Activated T-cell treated with anti-CD3 and anti-CD28 coated beads for 48 hours (primary cell): ENCODE data around the gene CCNE1.
A peak's percentile ranks its signal among the peaks of the same experiment; 100 is the strongest.

Source experiments
- DNase-seq: peaks from one replicate; pipeline ENCODE4 v3.0.0-alpha.2; 2020; ENCODE audit warnings: low read depth

Gene CCNE1

DNA sequence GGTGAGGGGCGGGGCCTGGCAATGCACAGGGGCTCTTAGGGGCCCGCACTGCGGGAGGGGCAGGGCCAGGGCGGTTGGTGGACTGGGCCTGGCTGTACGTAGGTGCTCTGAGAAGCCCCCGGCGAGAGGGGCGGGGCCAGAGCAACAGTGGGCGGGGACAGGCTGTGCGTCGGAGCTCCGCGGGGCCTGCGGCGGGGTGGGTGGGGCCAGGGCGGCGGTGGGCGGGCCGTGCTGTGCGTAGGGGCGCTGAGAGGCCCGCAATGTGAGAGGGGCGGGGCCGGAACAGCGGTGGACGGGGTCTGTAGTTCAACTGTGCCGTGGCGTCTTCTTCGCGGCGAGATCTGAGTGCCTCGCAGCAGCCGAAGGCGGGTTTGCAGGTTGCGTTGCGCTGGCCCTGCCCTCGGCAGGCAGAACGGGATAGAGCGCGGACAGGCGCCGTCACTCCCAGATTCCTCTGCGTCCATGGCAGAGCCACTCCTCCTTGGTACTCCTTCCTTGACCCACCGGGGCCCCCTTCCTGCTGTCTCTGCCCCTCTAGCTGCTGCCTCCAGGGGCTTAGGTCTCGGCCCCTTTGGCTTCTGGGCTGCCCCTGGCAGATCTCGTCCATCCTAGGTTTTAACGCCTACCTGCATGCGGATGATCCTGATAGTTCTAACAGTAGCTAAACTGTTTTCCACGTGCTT lies 33.2 kb downstream of the CCNE1 start:
- peak; percentile 94 for DNase-seq

- DNase-seq: peak; percentile 39
These were observed 33.9 kb downstream of the CCNE1 start for GRCh38 chr19:29845574-29846176.

DNA sequence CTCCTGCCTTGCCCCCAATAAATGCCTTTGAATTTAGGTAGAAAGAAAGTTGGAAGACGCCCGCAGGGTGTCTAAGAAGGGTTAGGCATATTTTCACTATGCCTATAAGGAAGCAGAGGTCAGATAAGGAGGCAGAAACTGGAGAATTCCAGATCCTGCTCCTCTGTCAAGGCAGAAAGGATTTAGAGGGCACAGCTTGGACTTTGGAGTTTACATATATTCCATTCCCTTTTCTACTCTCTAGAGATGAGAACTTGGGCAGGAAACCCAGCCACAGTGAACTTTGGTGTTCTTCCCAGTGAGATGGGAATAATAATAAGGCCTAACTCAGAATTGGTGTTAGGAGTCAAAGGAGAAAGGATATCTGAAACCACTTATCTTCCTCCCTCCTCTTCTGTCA lies 37.4 kb downstream of the CCNE1 start:
- no peak for DNase-seq

GRCh38 chr19:29850482-29850881 lies 38.7 kb downstream of the CCNE1 start:
- DNase-seq: no peak

GRCh38 chr19:29851769-29852521 lies 40.2 kb downstream of the CCNE1 start:
- peak; percentile 30 for DNase-seq

DNA sequence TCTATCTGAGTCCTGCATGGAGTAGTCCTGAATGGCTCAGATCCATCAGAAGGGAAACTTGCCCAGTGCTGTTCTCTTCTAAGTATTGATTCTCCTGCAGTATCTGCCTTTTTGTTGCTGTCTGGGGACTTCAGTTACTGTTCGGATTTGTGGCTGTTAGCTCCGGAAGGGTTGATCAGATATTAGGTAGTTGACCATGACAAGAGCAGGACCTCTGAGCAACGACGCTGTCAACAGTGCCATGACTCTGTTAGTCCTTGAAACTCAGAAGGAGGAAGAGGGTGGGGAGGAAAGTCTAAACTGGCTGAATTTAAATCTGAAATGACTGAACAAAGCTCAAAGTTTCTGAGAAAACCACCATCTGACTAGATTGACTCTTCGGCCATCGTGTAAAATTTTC lies 42.2 kb downstream of the CCNE1 start:
- DNase-seq: no peak

- DNase-seq: no peak
These were observed 43.3 kb downstream of the CCNE1 start for GRCh38 chr19:29855087-29855486.

- no peak for DNase-seq
These were observed 44.1 kb downstream of the CCNE1 start for GRCh38 chr19:29855741-29856500.

DNA sequence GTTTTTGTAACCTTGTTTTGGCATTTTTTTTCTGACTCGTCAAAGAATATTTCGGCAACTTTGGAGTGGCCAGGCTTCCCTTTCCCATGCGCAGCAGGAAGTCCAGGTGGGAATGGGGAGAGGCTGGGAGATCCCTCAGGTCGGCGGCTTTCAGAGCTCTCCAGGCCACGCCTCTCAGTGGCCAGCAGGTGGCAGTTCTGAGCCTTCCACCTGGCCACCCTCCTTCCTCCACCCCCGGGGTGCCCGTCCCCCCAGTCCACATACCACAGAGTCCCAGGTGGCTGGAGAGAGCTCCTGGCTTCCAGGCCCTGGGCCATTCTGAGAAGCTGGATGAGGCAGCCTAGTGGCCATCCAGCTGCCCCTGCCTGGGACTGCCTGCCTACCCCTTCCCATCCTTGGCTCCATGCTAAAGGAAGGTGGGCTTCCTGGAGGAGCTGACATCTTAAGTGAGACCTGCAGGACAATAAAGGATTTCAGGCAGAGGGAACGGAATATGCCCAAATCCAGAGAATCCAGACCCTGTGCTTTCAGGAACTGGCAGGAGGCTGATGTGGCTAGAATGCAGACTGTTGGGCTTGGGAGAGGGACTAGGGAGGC lies 46.3 kb downstream of the CCNE1 start:
- peak; percentile 24 for DNase-seq

DNA sequence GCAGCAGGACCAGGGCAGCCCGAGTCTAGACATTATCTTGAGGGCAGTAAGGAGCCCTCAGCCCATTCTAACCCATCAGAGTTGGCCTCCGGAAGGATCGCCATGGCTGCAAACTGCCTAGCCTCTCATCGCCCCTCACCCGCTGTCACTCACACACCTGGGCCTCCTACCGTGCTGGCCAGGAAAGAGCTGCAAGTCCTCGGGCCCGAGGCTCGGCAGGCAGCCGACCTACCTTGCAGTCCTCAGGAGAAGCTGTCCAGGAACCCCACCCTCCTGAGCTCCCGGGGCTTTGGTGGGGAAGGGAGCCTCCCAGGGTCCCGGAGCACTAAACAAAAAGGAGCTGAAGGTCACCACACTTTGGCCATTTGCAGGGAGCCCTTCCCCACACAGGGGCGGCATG lies 46.8 kb downstream of the CCNE1 start:
- no peak for DNase-seq

- no peak for DNase-seq
These were observed 48.7 kb downstream of the CCNE1 start for GRCh38 chr19:29860492-29860891.

DNA sequence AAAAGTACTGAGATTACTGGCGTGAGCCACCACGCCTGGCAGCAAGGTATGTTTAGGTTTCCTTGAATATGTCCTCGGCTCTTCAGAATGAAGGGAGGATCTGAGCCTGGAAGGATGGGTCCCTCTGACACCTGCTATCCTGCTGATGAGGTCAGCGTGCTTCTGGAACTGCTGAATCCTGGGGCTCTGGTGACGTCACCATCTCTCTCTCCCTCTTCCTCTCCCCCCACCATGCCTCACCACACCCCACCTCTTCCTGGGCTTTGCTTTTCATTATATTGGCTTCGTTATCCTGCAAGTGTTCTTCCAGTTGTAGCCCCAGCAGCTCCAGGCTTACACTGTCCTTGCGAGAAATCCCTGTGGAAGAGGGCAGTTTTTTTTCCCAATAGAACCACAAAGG lies 49.8 kb downstream of the CCNE1 start:
- no peak for DNase-seq

DNA sequence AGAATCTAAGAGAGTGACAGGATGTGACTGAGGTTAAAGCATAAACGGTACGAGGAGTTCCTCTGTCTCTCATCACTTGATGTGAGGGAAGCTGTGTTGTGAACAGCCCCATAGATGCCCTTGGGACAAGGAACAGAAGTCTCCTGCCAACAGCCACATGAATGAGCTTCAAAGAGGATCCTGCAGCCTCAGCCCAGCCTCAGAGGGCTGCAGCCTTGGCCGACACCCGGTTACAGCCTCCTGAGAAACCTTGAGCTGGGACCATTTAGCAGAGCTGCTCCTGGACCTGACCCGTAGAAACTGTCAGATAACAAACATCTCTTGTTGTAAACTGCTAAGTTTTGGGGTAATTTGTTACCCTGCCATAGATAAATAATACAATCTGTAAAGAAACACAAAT lies 54.2 kb downstream of the CCNE1 start:
- DNase-seq: no peak

- no peak for DNase-seq
These were observed 56.2 kb downstream of the CCNE1 start for GRCh38 chr19:29867984-29868383.

DNA sequence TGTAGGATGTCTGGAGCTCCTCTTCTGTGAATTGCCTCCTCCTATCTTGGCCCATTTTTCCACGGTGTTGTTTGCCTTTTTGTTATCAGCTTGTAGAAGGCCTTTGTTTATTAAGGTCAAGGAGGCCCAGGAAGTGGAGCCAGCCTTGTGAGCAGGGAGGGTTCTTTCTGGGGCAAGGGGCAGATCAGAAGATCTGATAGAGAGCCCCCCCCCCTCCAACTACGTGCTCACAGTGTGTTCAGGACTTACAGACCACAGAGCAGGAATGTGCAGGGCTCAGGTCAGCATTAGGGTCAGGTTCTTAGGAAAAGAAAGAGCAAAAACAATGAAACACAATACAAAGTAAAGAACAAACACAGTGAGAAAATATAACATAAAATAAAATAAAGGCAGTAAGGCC lies 59.4 kb downstream of the CCNE1 start:
- no peak for DNase-seq

GRCh38 chr19:29872224-29872731 lies 60.5 kb downstream of the CCNE1 start:
- no peak for DNase-seq

DNA sequence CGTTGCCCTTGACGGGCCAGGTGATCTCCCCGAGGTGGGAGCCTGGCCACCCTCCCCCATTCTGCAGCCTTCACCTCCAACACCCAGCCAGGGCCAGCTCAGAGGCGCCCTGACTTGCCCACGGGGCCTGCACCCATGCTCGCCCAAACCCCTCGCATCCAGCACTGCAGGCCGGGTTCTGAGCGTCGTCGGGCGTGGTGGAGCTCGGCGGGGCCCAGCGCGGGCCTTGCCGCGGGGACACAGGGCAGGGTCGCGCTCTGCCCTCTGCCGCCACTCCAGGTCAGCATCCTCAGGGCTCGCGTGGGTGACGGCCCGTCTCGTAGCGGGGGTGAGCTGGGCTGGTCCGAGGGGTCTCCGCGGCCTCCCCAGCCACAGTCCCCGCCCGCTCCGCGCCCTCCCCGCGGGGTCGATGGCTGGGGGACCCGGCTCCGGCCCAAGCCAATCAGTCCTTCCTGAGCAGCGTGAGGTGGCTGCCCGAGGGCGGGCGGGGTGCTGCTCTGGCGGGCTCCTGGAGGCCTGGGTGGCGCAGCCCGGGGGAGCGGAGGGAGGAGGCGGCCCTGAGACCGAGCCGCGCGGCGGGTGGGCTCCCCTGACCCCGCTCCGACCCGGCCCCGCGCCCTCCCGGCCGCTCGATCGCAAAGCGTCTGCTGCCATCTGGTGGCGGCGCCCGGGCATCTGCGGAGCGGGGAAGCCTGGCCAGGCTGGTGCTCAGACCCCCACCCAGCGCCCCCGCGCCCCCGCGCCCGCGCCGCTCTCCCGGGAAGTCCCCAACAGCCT lies 61.4 kb downstream of the CCNE1 start:
- DNase-seq: peak; percentile 66
